Measurements from ENCODE around the gene UPF1.

The UPF1 gene

GRCh38 chr19:18841400-18841799 lies 9.6 kb downstream of the UPF1 start:
- no peak for DNase-seq

- no peak for DNase-seq
Measured at GRCh38 chr19:18842166-18842565, 10.4 kb downstream of the UPF1 start.

- no peak for DNase-seq
Measured at GRCh38 chr19:18843960-18844359, 12.2 kb downstream of the UPF1 start.

GRCh38 chr19:18844806-18845329 lies 13.1 kb downstream of the UPF1 start:
- DNase-seq = no peak

GRCh38 chr19:18845961-18846360 lies 14.2 kb downstream of the UPF1 start:
- DNase-seq = no peak

GRCh38 chr19:18846862-18847548 lies 15.2 kb downstream of the UPF1 start:
- peak; percentile 75 for DNase-seq

- peak; percentile 43 for DNase-seq
Measured at GRCh38 chr19:18847549-18848463, 16.0 kb downstream of the UPF1 start.

- DNase-seq = peak; percentile 47
Measured at GRCh38 chr19:18848878-18849661, 17.3 kb downstream of the UPF1 start.

- DNase-seq = no peak
Measured at GRCh38 chr19:18849838-18850400, 18.2 kb downstream of the UPF1 start.

GRCh38 chr19:18850471-18851375 lies 19.0 kb downstream of the UPF1 start:
- no peak for DNase-seq

GRCh38 chr19:18851673-18852325 lies 20.0 kb downstream of the UPF1 start:
- DNase-seq = no peak

- DNase-seq = no peak
Measured at GRCh38 chr19:18852648-18853047, 20.9 kb downstream of the UPF1 start.

- DNase-seq = no peak
Measured at GRCh38 chr19:18853755-18854427, 22.1 kb downstream of the UPF1 start.

GRCh38 chr19:18854982-18855381 lies 23.2 kb downstream of the UPF1 start:
- DNase-seq = no peak

GRCh38 chr19:18855647-18856384 lies 24.1 kb downstream of the UPF1 start:
- no peak for DNase-seq

- DNase-seq = peak; percentile 31
Measured at GRCh38 chr19:18856385-18857126, 24.8 kb downstream of the UPF1 start.

GRCh38 chr19:18857223-18857622 lies 25.5 kb downstream of the UPF1 start:
- no peak for DNase-seq

- DNase-seq = no peak
Measured at GRCh38 chr19:18858906-18859646, 27.3 kb downstream of the UPF1 start.

All from fibroblast of skin of right biceps (primary cell).